Hematopoietic multipotent progenitor cell treated with erythropoietin and hydrocortisone succinate and interleukin-3 and kit ligand, for 4 days (in vitro differentiated cells): Measurements from ENCODE around the gene ACSF2.
"Not testable (repeated sequence)": the region's sequence is repeated elsewhere in the genome, so short reads cannot be mapped to it uniquely, and the experiment has no call there.

Experiments used
- DNase-seq: peaks from one replicate; pipeline ENCODE4 v3.0.0-alpha.2; 2015

ACSF2 gene

DNA sequence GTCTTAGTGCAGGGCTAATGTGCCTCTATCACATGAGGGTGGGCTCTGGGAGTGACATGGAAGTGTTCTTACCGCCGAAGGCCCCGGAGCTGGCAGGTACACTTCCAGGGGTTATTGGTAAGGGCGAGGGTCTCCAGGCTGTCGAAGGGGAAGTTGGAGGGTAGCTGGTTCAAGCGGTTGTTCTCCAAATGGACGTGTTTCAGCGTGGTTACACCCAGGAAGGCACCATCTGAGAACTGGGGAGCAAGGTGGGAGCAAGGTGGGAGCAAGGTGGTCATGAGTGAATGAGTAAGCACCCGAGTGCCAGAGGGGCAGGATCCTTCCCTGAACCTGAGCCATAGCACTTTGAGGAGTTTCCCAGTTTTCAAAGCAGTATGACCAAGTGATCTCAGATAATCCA, 39.6 kb downstream of the ACSF2 start:
- no peak for DNase-seq

DNA sequence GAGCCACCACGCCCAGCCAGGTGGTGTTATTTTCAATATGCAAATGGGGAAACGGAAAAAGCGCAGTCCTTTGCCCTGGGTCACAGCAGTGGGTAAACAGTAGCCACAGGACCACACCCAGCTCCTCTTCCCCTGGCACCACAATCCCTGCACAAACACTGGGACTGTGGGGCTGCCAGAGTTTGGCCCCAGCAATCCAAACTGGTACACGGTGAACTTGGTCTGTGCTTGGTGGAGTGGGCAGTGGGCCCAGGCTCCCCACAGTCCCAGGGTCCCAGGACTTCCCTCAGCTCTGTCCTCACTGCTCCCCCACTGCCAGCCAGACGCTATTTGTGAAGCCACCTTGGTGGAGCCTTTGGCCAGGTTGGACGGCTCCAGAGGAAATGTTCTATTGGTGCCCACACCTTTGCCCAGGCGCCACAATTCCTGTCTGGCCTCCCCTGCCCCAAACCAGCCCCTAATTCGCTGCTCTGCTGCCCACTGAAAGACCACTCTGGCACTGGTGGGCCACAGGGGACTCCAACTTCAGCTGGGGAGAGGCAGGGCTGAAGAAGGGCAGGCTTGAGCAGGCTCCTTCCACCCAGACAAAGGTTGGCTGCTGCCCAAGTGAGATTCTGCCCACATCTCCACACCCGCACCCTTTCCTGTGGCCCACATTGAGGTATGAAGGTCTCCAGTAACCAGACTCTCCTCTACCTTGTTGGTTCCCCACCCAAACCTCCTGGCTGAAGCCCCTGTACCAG, 40.5 kb downstream of the ACSF2 start:
- DNase-seq: peak; percentile 31

DNA sequence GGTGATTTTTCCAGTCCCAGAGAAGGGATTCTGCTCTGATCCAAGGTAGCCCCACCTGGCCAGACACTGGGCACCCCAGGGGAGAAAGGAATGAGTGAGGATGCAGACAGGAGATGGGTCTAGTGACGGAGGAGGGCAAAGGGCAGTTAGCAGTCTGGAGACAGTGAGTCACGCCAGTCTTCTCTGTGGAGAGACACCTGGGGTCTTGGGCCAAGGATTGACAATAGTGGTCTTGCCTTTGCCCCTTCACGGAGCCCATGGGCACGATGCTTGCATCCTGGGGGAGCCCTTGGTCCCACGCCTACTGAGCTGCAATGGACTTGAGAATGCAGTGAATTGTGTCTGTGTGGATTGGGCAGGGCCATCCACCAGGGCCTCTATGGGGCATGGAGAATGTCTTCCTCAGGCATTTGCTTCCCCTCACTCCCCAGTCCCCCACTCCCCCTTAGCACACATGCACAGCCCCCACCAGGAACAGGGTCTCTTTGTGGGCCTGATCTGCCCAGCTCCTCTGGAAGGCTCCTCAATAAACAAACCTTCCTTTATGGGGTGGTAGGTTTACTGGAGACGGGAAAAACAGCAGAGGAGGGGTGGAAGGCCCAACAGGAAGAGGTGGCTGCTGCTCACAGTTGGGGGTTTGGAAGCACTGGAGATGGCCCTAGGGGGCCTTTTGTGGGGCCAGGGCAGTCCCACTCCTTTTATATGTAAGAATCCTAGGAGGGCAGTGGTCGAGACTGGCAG, 41.3 kb downstream of the ACSF2 start:
- no peak for DNase-seq

DNA sequence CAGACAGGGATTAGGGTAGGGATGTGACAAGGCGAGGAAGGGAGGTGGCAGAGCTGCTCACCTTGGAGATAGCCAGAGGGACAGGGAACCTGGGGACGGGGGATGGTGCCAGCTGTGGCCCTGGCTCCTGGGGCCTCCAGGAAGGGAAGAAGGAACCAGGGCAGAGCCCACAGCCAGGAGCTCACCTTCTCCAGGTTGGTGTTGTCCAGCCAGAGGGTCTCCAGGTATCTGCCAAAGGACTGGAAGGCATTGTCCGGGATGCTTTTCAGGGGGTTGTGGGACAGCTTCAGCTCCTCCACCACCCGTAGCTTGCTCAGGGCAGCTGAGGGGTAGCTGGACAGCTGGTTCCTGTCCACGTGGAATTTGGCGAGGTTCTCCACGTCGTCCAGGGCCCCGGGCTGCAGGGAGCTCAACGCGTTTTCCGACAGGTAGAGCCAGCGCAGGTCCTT, 41.9 kb downstream of the ACSF2 start:
- no peak for DNase-seq

DNA sequence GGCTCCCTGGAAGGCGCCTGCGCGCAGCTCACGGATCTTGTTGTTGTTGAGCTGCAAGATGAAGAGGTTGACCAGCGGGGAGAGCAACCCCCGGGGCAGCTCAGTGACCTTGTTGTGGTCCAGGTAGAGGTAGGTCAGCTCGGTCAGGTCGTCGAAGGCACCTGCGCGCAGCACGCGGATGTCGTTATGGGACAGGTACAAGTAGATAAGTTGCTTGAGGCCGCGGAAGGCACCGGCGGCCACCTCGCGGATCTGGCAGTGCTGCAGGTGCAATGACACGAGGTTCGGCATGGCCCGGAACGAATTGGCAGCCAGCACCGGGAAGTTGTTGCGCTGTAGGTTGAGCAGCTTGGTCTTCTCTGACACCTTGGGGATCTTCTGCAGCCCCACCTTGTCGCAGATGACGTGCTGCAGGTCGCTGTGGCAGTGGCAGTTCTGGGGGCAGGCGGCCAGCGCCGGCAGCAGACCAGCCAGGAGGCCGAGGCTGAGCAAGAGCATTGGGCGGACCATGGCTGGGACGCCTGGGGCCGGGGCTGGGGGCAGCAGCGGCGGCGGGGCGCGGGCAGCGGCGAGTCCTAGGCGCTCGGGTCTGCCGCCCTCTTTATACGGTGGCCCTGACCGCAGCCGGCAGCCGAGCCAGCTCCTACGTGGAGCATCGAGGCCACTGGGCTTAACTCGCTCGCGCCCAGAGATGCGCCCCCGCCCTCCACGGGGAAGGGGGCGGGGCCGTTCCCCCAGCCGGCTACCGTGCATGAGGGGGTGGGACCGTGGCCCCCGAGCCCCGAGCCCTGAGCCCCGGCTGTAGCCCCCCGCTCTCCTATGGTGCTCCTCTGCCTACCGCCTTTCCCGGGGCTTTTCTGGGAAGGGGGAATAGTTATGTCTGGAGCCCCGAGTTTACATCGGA, 42.5 kb downstream of the ACSF2 start, which contains the start of gene CHAD:
Gene CHAD (minus strand): TSS at position 577 of the 904 bp plus-strand sequence. CDS start 67 bp downstream, at position 510.
- DNase-seq: peak; percentile 52

DNA sequence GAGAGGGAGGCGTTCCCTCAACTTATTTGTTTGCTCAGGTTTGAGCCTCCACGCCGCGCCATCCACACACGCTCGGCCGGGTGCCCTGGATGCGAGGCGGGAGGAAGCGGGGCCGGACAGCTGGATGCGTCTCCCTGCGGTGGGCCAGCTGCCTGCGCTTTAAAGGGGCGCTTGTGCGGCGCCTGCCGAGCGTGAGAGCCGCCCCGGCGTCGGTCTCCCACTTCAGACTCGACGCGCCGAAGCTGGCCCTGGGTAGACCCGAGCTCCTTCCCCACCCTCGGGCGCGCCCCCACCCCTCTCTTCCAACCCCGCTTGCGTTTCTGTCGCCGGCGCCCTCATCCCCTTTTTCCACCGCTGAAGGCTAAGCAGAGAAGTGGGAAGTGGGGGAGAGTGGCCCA, 43.2 kb downstream of the ACSF2 start:
- no peak for DNase-seq

DNA sequence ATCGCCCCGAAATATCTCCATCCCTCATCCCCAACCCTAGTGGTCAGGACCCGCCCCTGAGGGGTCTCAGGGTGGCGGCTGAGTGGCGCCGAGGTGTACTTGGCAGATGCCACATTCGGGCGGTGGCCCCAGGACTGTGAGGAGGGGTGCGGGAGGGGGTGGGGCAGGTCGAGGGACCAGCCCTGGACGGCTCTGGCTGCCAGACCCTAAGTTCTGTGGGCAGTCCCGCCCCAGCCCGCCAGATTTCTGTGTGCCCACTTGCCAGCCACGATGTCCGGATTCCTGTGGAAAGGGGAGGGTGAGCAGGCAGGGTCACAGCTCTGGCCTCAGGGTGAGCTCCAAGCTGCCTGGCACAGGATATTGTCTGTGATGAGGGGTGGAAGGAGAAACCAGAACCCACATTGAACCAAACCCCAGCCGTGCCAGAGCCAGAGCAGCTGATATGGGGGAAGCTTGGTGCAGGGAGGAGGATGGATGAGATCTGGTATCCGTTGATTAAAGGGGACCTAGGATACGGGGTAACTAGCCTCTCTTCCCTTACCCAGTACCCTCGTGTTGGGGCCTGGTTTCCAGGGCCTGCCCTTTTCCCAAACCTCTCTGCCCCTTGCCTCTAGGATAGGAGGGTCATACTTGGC, 43.8 kb downstream of the ACSF2 start:
- DNase-seq: no peak

DNA sequence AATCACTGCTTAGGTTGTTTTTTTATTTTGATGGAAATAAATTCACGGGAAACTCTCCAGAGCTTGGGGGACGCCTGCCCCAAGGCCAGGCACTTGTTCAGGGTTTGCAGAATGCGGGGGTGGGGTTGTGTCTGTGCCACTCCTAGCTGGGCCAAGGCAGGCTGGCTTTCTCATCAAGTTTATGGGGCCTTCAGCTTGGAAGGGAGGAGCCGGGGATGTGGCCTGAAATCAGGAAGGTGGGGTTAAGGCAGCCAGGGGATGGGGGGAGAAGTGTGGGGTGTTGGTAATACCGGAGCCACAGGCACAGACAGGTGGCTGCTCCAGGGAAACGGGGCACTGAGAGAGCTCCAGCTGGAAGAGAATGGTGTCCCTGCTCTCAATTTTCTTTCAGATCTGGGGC, 44.4 kb downstream of the ACSF2 start:
- DNase-seq: no peak

DNA sequence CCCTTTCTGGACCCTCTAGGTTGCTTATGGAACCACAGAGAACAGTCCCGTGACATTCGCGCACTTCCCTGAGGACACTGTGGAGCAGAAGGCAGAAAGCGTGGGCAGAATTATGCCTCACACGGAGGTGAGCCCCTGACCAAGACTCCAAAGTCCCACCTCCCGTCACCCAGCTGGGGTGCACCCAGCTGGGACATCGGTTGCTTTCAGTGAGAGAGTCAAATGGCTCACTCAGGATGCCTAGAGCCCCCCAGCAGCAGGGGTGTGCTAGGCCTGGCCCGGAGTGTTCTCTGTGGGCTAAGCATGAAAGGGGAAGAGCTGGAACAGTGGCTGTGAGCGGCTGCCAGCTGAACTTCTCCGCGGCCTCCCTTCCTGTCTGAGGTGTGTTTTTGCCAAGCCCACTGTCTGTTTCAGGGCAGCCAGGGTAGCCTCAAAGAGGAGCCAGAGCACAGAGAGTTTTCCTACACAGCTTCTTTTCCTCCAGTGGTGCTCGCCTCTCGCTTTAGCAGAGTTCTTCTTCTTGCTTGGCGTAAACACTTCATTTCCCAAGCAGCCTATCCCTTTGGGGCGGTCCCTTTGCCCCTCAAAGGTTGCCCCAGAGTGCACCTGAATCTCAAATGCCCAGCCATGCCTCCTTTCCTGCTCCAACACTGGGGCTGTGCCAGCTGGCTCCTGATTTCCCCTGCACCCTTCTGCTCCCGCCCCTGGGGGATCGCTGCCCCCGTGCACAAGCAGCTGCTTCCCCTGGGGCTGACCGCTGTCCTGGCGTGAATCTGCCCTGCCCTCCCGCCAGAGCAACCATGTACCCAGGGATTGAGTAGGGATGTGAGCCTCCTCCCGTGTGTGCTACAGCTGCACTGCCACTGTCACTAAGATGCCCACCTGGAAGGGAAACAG, 45.2 kb downstream of the ACSF2 start:
- DNase-seq: peak; percentile 41

DNA sequence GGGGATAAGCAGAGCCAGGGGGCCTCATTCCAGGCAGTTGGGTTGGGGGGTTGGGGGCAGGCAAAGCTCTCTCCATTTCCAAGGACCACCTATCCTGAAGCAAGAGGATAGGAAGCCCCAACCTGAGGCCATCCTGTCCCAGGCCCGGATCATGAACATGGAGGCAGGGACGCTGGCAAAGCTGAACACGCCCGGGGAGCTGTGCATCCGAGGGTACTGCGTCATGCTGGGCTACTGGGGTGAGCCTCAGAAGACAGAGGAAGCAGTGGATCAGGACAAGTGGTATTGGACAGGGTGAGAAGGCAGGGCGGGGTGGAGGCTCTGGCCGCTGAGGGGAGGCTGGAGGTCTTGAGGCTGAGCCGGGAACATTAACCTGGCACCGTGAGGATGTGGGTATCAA, 46.3 kb downstream of the ACSF2 start:
- DNase-seq: no peak

DNA sequence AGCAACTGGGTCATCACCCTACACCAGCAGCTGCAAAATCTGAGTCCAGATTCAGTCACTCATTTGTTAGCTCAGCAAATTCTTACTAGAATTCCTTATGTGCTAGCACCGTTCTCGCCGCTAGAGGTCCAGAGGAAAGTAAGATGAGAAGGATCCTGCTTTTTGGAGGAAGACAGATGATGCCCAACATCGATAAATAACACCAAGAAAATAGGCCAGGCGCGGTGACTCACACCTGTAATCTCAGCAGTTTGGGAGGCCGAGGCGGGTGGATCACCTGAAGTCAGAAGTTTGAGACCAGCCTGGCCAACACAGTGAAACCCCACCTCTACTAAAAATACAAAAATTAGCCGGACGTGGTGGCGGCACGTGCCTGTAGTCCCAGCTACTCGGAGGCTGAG, 46.7 kb downstream of the ACSF2 start:
- DNase-seq: not testable (repeated sequence)

DNA sequence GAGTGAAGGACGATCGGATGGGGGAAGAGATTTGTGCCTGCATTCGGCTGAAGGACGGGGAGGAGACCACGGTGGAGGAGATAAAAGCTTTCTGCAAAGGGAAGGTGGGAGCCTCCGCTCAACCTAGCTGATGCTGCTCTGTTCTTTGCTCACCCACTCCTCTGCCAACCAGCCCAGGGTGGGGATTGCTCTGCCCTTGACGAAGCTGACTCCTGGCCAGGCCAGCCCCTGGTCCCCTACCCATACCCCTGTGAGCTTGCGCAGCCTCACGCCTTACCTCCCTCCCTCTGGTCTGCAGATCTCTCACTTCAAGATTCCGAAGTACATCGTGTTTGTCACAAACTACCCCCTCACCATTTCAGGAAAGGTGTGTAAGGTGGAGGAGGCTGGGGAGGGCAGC, 47.9 kb downstream of the ACSF2 start:
- no peak for DNase-seq

DNA sequence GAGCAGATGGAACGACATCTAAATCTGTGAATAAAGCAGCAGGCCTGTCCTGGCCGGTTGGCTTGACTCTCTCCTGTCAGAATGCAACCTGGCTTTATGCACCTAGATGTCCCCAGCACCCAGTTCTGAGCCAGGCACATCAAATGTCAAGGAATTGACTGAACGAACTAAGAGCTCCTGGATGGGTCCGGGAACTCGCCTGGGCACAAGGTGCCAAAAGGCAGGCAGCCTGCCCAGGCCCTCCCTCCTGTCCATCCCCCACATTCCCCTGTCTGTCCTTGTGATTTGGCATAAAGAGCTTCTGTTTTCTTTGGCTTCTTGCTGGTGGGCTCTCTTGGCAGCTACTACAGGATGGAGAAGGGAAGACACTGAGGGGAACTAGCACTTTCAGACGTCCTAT, 48.5 kb downstream of the ACSF2 start:
- DNase-seq: no peak

DNA sequence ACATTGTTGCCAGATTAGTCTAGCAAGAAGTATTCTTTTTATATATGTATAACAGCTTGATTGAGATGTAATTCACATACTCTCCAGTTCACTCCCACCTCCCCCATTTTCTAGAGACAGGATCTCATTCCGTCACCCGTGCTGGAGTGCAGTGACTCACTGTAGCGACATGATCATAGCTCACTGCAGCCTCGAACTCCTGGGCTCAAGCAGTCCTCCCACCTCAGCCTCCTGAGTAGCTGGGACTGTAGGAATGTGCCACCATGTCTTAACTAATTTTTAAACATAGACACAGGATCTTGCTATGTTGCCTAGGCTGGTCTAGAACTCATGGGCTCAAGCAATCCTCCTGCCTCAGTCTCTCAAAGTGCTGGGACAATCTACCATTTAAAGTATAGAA, 49.3 kb downstream of the ACSF2 start:
- no peak for DNase-seq

DNA sequence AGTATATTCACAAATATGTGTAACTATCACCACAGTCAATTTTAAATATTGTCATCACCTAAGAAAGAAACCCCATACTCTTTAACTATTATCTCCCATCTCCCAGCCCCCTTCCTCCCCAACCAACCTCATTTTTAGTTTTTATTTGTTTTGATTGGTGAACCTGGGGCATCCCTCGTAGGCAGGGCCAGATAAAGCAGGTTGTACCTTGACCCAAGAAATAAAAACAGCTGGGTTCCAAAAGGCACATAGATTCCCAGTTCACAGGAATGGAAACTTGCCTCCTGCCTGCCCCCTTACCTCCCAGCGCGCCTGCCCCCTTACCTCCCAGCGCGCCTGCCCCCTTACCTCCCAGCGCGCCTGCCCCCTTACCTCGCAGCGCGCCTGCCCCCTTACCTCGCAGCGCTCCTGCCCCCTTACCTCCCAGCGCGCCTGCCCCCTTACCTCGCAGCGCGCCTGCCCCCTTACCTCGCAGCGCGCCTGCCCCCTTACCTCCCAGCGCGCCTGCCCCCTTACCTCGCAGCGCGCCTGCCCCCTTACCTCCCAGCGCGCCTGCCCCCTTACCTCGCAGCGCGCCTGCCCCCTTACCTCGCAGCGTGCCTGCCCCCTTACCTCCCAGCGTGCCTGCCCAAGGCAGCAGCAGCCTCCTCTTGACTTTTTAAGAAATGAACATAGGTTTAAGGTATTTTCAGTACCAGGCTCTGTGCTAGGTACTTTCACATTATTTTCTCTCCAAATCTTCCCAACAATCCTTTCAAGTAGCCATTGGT, 49.9 kb downstream of the ACSF2 start:
- not testable (repeated sequence) for DNase-seq

DNA sequence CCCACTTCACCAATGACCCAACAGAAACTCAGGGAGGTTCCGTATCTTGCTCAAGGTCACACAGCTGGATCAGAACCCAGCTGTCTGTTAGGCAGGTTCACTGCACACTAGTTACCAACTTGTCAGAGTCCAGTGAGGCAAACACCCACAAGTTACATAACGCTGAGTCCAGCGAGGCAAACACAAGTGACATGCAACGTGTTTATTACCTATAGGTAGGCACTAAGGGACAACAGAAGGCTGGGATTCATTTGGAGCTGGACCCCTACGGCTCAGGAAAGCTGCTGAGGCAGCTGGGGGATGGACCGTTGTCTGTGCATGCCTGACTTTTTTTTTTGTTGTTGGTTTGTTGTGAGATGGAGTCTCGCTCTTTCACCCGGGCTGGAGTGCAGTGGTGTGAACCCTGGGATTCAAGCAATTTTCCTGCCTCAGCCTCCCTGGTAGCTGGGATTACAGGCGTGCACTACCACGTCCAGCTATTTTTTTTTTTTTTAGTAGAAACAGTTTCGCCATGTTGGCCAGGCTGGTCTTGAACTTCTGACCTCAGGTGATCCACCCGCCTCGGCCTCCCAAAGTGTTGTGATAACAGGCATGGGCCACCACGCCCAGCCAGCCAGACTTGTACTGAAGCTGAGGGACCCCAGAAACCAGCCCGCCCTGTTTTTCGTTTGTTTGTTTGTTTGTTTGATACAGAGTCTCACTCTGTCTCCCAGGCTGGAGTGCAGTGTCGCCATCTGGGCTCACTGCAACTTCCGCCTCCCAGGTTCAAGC, 50.7 kb downstream of the ACSF2 start:
- no peak for DNase-seq

DNA sequence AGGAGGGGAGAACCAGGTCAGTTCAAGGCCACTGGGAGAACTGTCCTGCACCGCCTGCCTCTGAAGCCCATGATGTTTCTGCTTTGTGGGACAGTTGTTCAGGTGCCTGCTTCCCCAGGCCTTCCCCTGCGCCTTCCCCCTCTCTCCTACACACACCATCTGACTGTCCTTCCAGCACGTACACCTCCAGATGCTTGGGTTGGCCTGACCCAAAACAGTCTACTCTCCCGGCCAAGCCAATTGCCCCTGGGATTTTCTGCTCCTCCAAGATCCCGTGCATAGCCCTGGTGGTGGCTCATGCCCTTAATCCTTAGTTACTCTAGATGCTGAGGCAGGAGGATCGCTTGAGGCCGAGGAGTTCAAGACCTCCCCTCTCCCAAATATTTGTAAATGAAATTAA, 52.0 kb downstream of the ACSF2 start:
- DNase-seq: no peak

DNA sequence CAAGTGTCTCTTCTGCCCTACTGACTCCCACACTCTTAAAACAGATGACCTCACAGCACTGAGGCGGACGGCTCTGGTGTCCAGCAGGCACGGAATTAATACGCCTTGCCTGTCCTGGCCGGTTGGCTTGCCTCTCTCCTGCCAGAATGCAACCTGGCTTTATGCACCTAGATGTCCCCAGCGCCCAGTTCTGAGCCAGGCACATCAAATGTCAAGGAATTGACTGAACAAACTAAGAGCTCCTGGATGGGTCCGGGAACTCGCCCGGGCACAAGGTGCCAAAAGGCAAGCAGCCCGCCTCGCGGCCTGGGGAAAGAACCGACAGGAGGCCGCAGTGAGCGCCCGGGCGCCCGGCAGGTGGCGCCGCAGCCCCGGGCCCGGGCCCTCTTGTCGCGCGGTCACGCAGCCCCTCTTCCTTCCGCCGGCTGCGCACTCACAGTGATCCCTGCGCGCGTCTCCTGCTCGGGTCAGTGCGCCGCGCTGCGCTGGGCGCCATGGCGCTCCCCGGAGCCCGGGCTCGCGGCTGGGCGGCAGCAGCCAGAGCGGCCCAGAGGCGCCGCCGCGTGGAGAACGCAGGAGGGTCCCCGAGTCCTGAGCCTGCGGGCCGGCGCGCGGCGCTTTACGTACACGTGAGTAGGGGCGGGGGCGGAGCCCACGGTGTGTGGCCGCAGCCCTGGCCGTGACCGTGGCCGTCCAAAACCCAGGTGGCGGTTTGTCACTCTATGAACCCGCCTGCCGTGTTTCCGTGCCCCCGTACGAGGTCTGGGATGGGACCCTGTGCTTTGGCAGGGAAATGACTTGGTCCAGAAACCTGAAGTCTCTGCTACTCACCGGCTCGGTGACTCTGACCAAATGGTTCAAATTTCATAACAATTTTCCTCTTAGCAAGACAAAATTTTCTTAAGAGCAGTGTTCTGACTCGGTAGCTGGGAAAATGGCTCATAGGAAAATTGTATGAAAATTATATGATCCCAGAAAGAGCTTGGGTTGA, 52.7 kb downstream of the ACSF2 start, which contains the start of gene RSAD1:
Gene RSAD1 (plus strand): TSS at position 470 of the 991 bp plus-strand sequence. CDS start 25 bp downstream, at position 495.
- peak; percentile 96 for DNase-seq
